CD14-positive monocyte (primary cell): ENCODE data around the gene GATAD2A. TPM values are rescaled to one million over a fixed set of nuclear protein-coding genes. Genes with fewer than 3 reads are reported as not detected.

Experiments used
- DNase-seq, 3 donors: peaks; one replicate each; pipeline ENCODE4 v3.0.0-alpha.2; 2011 to 2022
- H2AFZ ChIP-seq: 2 replicates; pipeline ENCODE4 v1.6.0; 2012; ENCODE audit warnings: mild to moderate bottlenecking, low read depth, low read length, inconsistent platforms; ENCODE audit not compliant: insufficient read depth, poor library complexity, severe bottlenecking
- H3K27ac ChIP-seq, 2 donors: 1 replicate in 1 of 2; 2 replicates in 1 of 2; pipeline ENCODE4 v1.5.1; 2012 to 2013; ENCODE audit warnings: low read length in 2 of 2, control low read depth in 1 of 2, inconsistent platforms in 1 of 2, low read depth in 1 of 2, mild to moderate bottlenecking in 1 of 2
- H3K27me3 ChIP-seq, 2 donors: one replicate each; pipeline versions ENCODE4 v1.6.0 to v1.6.1; 2011 to 2013; ENCODE audit warnings: low read length in 2 of 2; ENCODE audit not compliant: control insufficient read depth in 2 of 2, insufficient read depth in 2 of 2
- H3K36me3 ChIP-seq, 2 donors: replicated peaks in 1 of 2; 1 replicate in 1 of 2; 2 replicates in 1 of 2; pipeline versions ENCODE4 v1.5.1 to v1.6.1; 2012 to 2013; ENCODE audit warnings: low read length in 2 of 2, control low read depth in 1 of 2, inconsistent platforms in 1 of 2, mild to moderate bottlenecking in 1 of 2; ENCODE audit not compliant: insufficient read depth in 2 of 2, control insufficient read depth in 1 of 2
- H3K4me1 ChIP-seq, 2 donors: 1 replicate in 1 of 2; 2 replicates in 1 of 2; pipeline versions ENCODE4 v1.5.1 to v1.6.1; 2012 to 2013; ENCODE audit warnings: low read length in 2 of 2, control low read depth in 1 of 2, inconsistent platforms in 1 of 2, mild to moderate bottlenecking in 1 of 2, moderate library complexity in 1 of 2; ENCODE audit not compliant: insufficient read depth in 2 of 2, control insufficient read depth in 1 of 2
- H3K4me2 ChIP-seq: replicated peaks from 2 replicates; pipeline ENCODE3; 2012; ENCODE audit warnings: low read length, moderate library complexity, mild to moderate bottlenecking; ENCODE audit not compliant: poor library complexity, severe bottlenecking; ENCODE audit errors: extremely low read depth
- H3K4me3 ChIP-seq, 3 experiments: fragments of 200-600 bp in 1 of 3; sonication (generic) in 1 of 3; replicated peaks in 1 of 3; 1 replicate in 2 of 3; 2 replicates in 1 of 3; pipeline ENCODE4 v1.5.1; 2011 to 2013; ENCODE audit warnings: low read length in 3 of 3, mild to moderate bottlenecking in 3 of 3, control low read depth in 2 of 3, low read depth in 2 of 3, inconsistent platforms in 1 of 3, moderate library complexity in 1 of 3
- H3K79me2 ChIP-seq: 2 replicates; pipeline ENCODE4 v1.6.0; 2012; ENCODE audit warnings: mild to moderate bottlenecking, control low read depth, inconsistent platforms, low read length, moderate library complexity; ENCODE audit not compliant: insufficient read depth
- H3K9ac ChIP-seq: 2 replicates; pipeline ENCODE4 v1.6.0; 2017; ENCODE audit warnings: low read length, mild to moderate bottlenecking; ENCODE audit not compliant: insufficient read depth, poor library complexity, severe bottlenecking
- H3K9me3 ChIP-seq, 2 donors: replicated peaks in 1 of 2; 1 replicate in 1 of 2; 2 replicates in 1 of 2; pipeline versions ENCODE4 v1.5.1 to v1.6.1; 2012 to 2013; ENCODE audit warnings: low read length in 2 of 2, control low read depth in 1 of 2; ENCODE audit not compliant: control insufficient read depth in 1 of 2, insufficient read depth in 1 of 2
- H4K20me1 ChIP-seq: 2 replicates; pipeline ENCODE4 v1.6.0; 2012; ENCODE audit warnings: mild to moderate bottlenecking, low read length, control low read depth, moderate library complexity; ENCODE audit not compliant: insufficient read depth
- H3K27ac Mint-ChIP-seq, 7 donors: one replicate each; pipeline ENCODE4 v1.8.0; 2020; ENCODE audit warnings: mild to moderate bottlenecking in 7 of 7, mixed read lengths in 7 of 7, moderate library complexity in 6 of 7, inconsistent platforms in 2 of 7
- H3K27me3 Mint-ChIP-seq, 3 donors: one replicate each; pipeline ENCODE4 v1.8.0; 2021 to 2022; ENCODE audit warnings: low read depth in 3 of 3, mild to moderate bottlenecking in 3 of 3, mixed read lengths in 3 of 3, moderate library complexity in 3 of 3, inconsistent platforms in 1 of 3
- H3K36me3 Mint-ChIP-seq, 2 donors: one replicate each; pipeline ENCODE4 v1.8.0; 2020; ENCODE audit warnings: mixed read lengths in 2 of 2, inconsistent platforms in 1 of 2, mild to moderate bottlenecking in 1 of 2
- H3K4me1 Mint-ChIP-seq: one replicate; pipeline ENCODE4 v1.8.0; 2020; ENCODE audit warnings: mild to moderate bottlenecking, mixed read lengths
- H3K4me3 Mint-ChIP-seq, 2 donors: one replicate each; pipeline ENCODE4 v1.8.0; 2020; ENCODE audit warnings: mild to moderate bottlenecking in 2 of 2, mixed read lengths in 2 of 2, moderate library complexity in 1 of 2
- H3K9me3 Mint-ChIP-seq, 7 donors: one replicate each; pipeline ENCODE4 v1.8.0; 2020 to 2022; ENCODE audit warnings: mixed read lengths in 7 of 7, mild to moderate bottlenecking in 6 of 7, moderate library complexity in 6 of 7, inconsistent platforms in 2 of 7
- CTCF ChIP-seq: fragments of 200-600 bp; IDR thresholded peaks from one replicate; pipeline ENCODE4 v1.8.0; 2022; ENCODE audit warnings: antibody characterized with exemption, mild to moderate bottlenecking
- WGBS: methylation state at CpG from one replicate; pipeline ENCODE4 v1.1.5; 2013; ENCODE audit warnings: missing lambda C conversion rate; ENCODE audit not compliant: insufficient coverage; 5-methylcytosine and 5-hydroxymethylcytosine counted together
- intact Hi-C, 2 donors: fragments of 100-400 bp; cut with micrococcal nuclease; formaldehyde crosslinking; loops; one replicate each; pipeline versions ENCODE4 v1.15.0 to v1.15.1; 2023
- polyA plus RNA-seq, 3 donors: library from polyadenylated mRNA; depleted of rRNA in 1 of 3; unstranded in 2 of 3; stranded (reverse) in 1 of 3; fragments of 300-500 nt in 2 of 3; fragments of >200 nt in 1 of 3; fragmentation: Illumina TruSeq in 2 of 3; gene quantifications; 1 replicate in 2 of 3; 2 replicates in 1 of 3; pipeline ENCODE4 v1.2.3, GENCODE V29; 2012 to 2021

The GATAD2A gene
- polyA plus RNA-seq, 3 donors = 8.0 to 35.9 (median 8.7) TPM

- WGBS = 42% methylated on average over 46 of the region's 46 CpGs
- H2AFZ ChIP-seq = no peak overlapping the region
- Mint-ChIP-seq H3K36me3 (peaks cover 2 to 14% of the 10 kb centered on the region in 2 donors), H3K9me3 (peaks cover 11 to 22% (median 16%) of the 10 kb centered on the region in 7 donors), H3K4me1 (peaks cover 11% of the 10 kb centered on the region), H3K27ac (peak overlapping the region in 1 of 7 donors; percentile 18), H3K27me3 (peaks cover 0 to 15% (median 2%) of the 10 kb centered on the region in 3 donors), H3K4me3 (peak overlapping the region; percentile 12 to 67)
- H3K27me3 ChIP-seq = peaks cover 0 to 9% of the 10 kb centered on the region in 2 donors
- peaks cover 15 to 18% of the 10 kb centered on the region in 2 donors for H3K9me3 ChIP-seq
- DNase-seq = peak in 1 of 3 donors; percentile 59
- peaks cover 33% of the 10 kb centered on the region for H3K79me2 ChIP-seq
- H3K4me3 ChIP-seq = no peak overlapping the region
- peaks cover 3% of the 10 kb centered on the region for H4K20me1 ChIP-seq
- H3K27ac ChIP-seq = no peak overlapping the region
- H3K36me3 ChIP-seq = peaks cover under 1 to 3% of the 10 kb centered on the region in 2 donors
- H3K9ac ChIP-seq = no peak overlapping the region
- no peak overlapping the region for H3K4me2 ChIP-seq
- intact Hi-C loops = no loop called here
- no peak for TF ChIP-seq CTCF
- H3K4me1 ChIP-seq = peaks cover 16 to 30% of the 10 kb centered on the region in 2 donors
Observed at GRCh38 chr19:19514215-19514657, 108.8 kb downstream of the GATAD2A start.

GRCh38 chr19:19514881-19515641 is 109.6 kb downstream of the GATAD2A start, which contains the start of gene TSSK6:
TSSK6 (minus strand) TSS chr19:19515548; CDS start chr19:19515427, 121 bp downstream.
- Mint-ChIP-seq H3K4me3 (peak within 1 kb of the TSS; percentile 92 to 94), H3K36me3 (peaks cover 11 to 22% of the 10 kb centered on the region in 2 donors), H3K27me3 (peaks cover 0 to 15% (median 2%) of the 10 kb centered on the region in 3 donors), H3K4me1 (peaks cover 14% of the 10 kb centered on the region), H3K27ac (peak within 1 kb of the TSS; percentile 78 to 98 (median 95)), H3K9me3 (peaks cover 11 to 22% (median 16%) of the 10 kb centered on the region in 7 donors)
- no peak for DNase-seq
- peaks cover 9% of the 10 kb centered on the region for H4K20me1 ChIP-seq
- H3K9ac ChIP-seq = peak within 1 kb of the TSS; percentile 85
- H3K4me1 ChIP-seq = peaks cover 16 to 30% of the 10 kb centered on the region in 2 donors
- H3K27ac ChIP-seq = peak within 1 kb of the TSS; percentile 74 to 89
- peak within 1 kb of the TSS; percentile 98 for H2AFZ ChIP-seq
- intact Hi-C loops = no loop called here
- peak within 1 kb of the TSS; percentile 81 to 94 (median 88) for H3K4me3 ChIP-seq
- TF ChIP-seq CTCF = no peak
- H3K36me3 ChIP-seq = peaks cover 7 to 11% of the 10 kb centered on the region in 2 donors
- peaks cover 15 to 18% of the 10 kb centered on the region in 2 donors for H3K9me3 ChIP-seq
- peaks cover 41% of the 10 kb centered on the region for H3K79me2 ChIP-seq
- 88% methylated on average over 72 of the region's 74 CpGs for WGBS
- H3K27me3 ChIP-seq = peaks cover 0 to 9% of the 10 kb centered on the region in 2 donors
- peak within 1 kb of the TSS; percentile 90 for H3K4me2 ChIP-seq
